Lung (tissue), 12 donors: ENCODE data around the gene KDM6A. TPM values are rescaled to one million over a fixed set of nuclear protein-coding genes. Genes with fewer than 3 reads are reported as not detected.

Experiments
- ATAC-seq: fragments of 200-7000 bp; cut with Tn5 transposase; one replicate; pipeline ENCODE4 v1.9.1; 2020; ENCODE audit warnings: moderate number of reproducible peaks; ENCODE audit not compliant: insufficient read depth, low FRiP score
- DNase-seq, 3 donors: peaks; one replicate each; pipeline ENCODE4 v3.0.0-alpha.2; 2013 to 2017
- H3K27ac ChIP-seq, 2 donors: one replicate each; pipeline ENCODE4 v1.5.1; 2013; ENCODE audit warnings: mild to moderate bottlenecking in 2 of 2, moderate library complexity in 2 of 2, control low read depth in 1 of 2, inconsistent platforms in 1 of 2, low read depth in 1 of 2, low read length in 1 of 2
- H3K27me3 ChIP-seq, 3 donors: one replicate each; pipeline ENCODE4 v1.5.1; 2013; ENCODE audit warnings: low read length in 2 of 3; ENCODE audit not compliant: control insufficient read depth in 3 of 3, insufficient read depth in 3 of 3
- H3K36me3 ChIP-seq, 4 donors: one replicate each; pipeline ENCODE4 v1.5.1; 2013; ENCODE audit warnings: low read length in 4 of 4, mild to moderate bottlenecking in 1 of 4, moderate library complexity in 1 of 4; ENCODE audit not compliant: control insufficient read depth in 4 of 4, insufficient read depth in 4 of 4
- H3K4me1 ChIP-seq, 5 donors: one replicate each; pipeline ENCODE4 v1.5.1; 2013; ENCODE audit warnings: low read length in 5 of 5, mild to moderate bottlenecking in 2 of 5, moderate library complexity in 1 of 5; ENCODE audit not compliant: control insufficient read depth in 5 of 5, insufficient read depth in 5 of 5
- H3K4me3 ChIP-seq: one replicate; pipeline ENCODE4 v1.5.1; 2013; ENCODE audit warnings: mild to moderate bottlenecking, control low read depth, moderate library complexity
- H3K9ac ChIP-seq, 2 donors: one replicate each; pipeline ENCODE4 v1.5.1; 2013; ENCODE audit warnings: low read length in 2 of 2, control low read depth in 1 of 2; ENCODE audit not compliant: insufficient read depth in 1 of 2
- H3K9me3 ChIP-seq, 4 donors: one replicate each; pipeline ENCODE4 v1.5.1; 2013; ENCODE audit warnings: low read length in 3 of 4, mild to moderate bottlenecking in 1 of 4, moderate library complexity in 1 of 4; ENCODE audit not compliant: control insufficient read depth in 4 of 4, insufficient read depth in 3 of 4
- WGBS, 2 donors: extraction: QIAGEN DNeasy Blood & Tissue Kit; methylation state at CpG; one replicate each; pipeline ENCODE4 v1.1.7; 2013; 5-methylcytosine and 5-hydroxymethylcytosine counted together
- polyA plus RNA-seq, 2 donors: library from polyadenylated mRNA; stranded (reverse); fragments of 200-250 nt; gene quantifications; one replicate each; pipeline ENCODE4 v1.2.1, GENCODE V29; 2013
- total RNA-seq, 2 donors: library from RNA; depleted of rRNA in 1 of 2; stranded (reverse); fragments of >200 nt in 1 of 2; gene quantifications; one replicate each; pipeline ENCODE4 v1.2.1, GENCODE V29; 2014 to 2021
- TF ChIP-seq, protein P1 (sequence below): IDR thresholded peaks from 2 replicates; pipeline ENCODE4 v1.5.1; 2012; ENCODE audit warnings: mild to moderate bottlenecking; ENCODE audit errors: control extremely low read depth, extremely low read depth
- donor health status: control.
- donor health status: control.
- donor health status: Bipolar disorder and iron deficiency.
- donor health status: healthy.
- donor health status: DM: yes; HTN: yes; CAD: no.

Gene KDM6A
- total and polyA plus RNA-seq, 4 donors = 7.6 to 141 (median 23.5) TPM

GRCh38 chrX:44954562-44954961, 81.6 kb downstream of the KDM6A start:
- TF ChIP-seq, protein P1, sequence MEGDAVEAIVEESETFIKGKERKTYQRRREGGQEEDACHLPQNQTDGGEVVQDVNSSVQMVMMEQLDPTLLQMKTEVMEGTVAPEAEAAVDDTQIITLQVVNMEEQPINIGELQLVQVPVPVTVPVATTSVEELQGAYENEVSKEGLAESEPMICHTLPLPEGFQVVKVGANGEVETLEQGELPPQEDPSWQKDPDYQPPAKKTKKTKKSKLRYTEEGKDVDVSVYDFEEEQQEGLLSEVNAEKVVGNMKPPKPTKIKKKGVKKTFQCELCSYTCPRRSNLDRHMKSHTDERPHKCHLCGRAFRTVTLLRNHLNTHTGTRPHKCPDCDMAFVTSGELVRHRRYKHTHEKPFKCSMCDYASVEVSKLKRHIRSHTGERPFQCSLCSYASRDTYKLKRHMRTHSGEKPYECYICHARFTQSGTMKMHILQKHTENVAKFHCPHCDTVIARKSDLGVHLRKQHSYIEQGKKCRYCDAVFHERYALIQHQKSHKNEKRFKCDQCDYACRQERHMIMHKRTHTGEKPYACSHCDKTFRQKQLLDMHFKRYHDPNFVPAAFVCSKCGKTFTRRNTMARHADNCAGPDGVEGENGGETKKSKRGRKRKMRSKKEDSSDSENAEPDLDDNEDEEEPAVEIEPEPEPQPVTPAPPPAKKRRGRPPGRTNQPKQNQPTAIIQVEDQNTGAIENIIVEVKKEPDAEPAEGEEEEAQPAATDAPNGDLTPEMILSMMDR = no peak
- WGBS, 2 donors = 58 to 75% methylated on average over 3 of the region's 3 CpGs
- Histone ChIP-seq H3K27ac (peak overlapping the region in 1 of 2 donors; percentile 4), H3K27me3 (no peaks in the 10 kb centered on the region), H3K36me3 (peaks cover 0 to 3% (median 1%) of the 10 kb centered on the region in 4 donors), H3K9me3 (no peaks in the 10 kb centered on the region), H3K4me1 (peaks cover 4 to 21% (median 6%) of the 10 kb centered on the region in 5 donors), H3K9ac (no peak overlapping the region), H3K4me3 (no peak overlapping the region)
- no peak for ATAC-seq
- DNase-seq = peak in 2 of 3 donors; percentile 31 to 59

DNA sequence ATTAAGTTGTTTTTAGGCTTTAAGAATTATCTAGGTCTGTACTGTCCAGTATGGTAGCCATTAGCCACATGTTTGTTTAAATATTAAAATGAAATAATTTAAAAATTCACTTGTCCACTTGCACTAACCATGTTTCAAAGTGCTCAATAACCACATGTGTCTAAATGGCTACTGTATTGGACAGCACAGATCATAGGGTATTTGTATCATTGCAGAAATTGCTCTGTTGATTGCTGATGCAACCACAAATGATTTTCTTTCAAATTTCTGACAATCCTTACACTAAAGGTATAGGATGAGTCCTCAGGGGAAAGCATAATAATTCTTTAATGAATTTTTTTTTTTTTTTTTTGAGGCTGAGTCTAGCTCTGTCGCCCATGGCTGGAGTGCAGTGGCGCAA, 84.9 kb downstream of the KDM6A start:
- DNase-seq (no peak), ATAC-seq (no peak)
- TF ChIP-seq, protein P1 = no peak
- H3K4me1 ChIP-seq = peaks cover 3 to 14% (median 6%) of the 10 kb centered on the region in 5 donors
- H3K27me3 ChIP-seq = no peaks in the 10 kb centered on the region
- peaks cover 0 to 3% (median under 1%) of the 10 kb centered on the region in 4 donors for H3K36me3 ChIP-seq
- no peak overlapping the region for H3K4me3 ChIP-seq
- WGBS, 2 donors = 75 to 93% methylated on average over 2 of the region's 2 CpGs
- H3K9ac ChIP-seq = no peak overlapping the region
- no peaks in the 10 kb centered on the region for H3K9me3 ChIP-seq
- H3K27ac ChIP-seq = no peak overlapping the region

DNA sequence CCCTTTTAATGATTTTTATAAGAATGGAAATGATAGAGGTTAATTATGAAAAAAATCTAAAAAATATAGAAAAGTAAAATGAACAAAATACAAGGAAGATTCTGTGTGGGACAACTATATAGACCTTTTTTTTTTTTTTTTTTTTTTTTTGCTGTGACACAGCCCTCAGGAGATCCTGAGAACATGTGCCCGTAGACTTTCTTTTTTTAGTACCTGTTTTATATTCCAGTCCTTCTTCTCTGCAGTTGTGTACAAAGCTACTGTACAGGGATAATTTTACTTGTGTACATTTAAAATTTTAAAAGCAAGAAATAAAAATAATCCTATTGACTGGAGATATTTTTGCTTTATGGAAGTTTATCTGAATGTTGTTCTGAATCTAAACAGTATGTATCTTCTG, 85.5 kb downstream of the KDM6A start:
- no peak for DNase-seq
- Histone ChIP-seq H3K9ac (no peak overlapping the region), H3K27ac (no peak overlapping the region), H3K36me3 (peaks cover 0 to 7% (median under 1%) of the 10 kb centered on the region in 4 donors), H3K4me3 (no peak overlapping the region), H3K27me3 (no peaks in the 10 kb centered on the region), H3K4me1 (peaks cover 3 to 14% (median 6%) of the 10 kb centered on the region in 5 donors), H3K9me3 (no peaks in the 10 kb centered on the region)
- TF ChIP-seq, protein P1 = no peak
- no peak for ATAC-seq
- WGBS, 2 donors = 62 to 81% methylated on average over 1 of the region's 1 CpG
